ENCODE data around the gene PTPN4.
"Not testable (repeated sequence)": the region's sequence is repeated elsewhere in the genome, so short reads cannot be mapped to it uniquely, and the experiment has no call there.

PTPN4 gene

DNA sequence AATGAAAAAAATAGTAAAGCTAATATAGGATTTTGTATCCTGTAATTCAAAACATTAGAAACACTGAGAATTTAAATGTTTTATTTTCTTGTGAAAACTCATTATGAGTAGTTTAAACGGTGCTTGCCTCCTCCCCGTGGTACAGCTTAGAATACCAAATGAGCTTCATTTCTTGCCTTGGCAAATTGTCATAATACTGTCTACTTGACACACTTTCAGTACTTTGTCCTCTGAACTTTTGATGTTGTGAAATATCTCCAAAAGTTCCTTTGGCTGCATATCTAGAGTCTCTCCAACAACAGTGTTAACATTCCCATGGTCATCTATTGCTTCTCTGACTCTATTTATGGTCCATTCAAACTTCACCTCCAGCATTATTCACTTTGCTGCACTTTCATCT lies 191.2 kb downstream of the PTPN4 start:
- DNase-seq, result no peak

DNA sequence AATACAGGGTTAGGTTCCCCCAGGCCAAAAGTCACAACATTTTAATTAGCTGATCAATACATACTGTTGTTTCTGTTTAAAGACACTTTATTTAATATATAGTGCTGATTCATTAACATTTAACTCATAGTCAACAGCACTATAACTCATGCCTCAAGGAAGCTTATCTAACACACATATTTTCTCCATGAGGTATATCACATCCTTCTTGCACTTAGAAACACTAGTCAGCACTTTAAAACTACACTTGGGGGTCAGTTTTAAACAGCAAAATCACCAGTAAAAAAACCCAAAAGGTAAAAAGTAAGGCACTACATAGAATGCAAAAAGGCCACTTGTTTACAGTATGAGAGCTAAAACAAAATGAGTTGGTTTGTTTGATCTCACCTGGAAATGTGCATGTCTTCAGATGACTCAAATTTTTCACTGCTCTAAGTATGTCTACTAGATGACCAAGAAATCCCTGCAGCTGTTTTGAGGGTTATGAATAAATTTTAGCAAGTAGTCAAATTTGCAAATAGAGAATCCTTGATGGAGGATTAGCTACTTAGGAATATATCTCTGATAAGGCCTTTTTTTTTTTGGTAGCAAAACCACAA lies 199.0 kb downstream of the PTPN4 start:
- DNase-seq, result peak; percentile 21

DNA sequence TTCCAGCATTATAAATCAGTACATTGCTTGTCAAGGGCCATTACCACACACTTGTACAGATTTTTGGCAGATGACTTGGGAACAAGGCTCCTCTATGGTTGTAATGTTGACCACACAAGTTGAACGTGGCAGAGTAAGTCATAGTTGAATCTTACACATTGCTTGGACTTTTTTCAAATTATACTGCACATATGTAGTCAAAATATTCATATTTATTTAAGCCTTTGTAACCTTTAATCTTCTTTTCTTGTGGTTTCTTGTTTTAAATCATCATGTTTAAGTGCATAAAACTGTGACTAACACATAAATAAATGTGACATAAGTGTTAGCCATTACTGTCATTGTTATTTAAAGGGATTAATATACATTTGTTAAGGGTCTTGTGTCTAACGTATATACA lies 201.1 kb downstream of the PTPN4 start:
- peak; percentile 10 for DNase-seq

DNA sequence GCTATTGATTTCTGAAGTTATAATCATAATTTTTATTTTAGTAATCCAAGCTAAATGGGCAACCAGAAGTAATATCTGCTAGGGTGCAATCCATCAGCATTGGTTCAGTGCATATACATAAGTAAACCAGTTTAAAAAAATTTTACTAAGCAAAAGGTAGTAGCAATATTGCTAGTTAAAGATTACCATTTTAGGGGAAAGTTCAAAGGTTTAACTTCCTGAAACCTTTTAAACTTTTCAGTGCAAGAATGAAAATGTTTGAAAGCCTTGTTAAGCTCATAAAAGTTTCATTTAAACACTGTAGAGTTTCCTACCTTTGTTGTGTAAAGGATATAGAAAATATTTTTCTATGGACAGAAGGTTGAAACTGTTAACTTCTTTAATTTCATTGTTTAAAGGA lies 222.2 kb downstream of the PTPN4 start:
- no peak for DNase-seq

DNA sequence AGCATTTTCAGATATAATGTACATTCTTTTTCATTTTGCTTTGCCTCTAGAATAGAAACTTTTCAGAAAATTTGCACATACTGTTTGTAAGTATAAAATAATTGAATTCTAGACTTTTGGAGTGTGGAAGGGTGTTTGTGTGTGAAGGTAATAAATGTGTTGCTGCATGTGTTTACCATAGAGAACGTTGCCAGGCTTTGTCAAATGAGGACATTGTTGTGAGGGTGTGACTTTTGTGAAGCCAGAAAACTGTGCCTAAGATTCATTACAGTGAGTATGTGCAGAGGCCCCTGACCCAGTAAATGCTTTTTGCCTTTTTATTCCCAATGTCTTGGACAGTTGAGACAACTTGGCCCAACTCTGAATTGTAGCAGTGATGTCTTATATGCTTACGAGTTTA lies 222.8 kb downstream of the PTPN4 start:
- DNase-seq, result no peak

DNA sequence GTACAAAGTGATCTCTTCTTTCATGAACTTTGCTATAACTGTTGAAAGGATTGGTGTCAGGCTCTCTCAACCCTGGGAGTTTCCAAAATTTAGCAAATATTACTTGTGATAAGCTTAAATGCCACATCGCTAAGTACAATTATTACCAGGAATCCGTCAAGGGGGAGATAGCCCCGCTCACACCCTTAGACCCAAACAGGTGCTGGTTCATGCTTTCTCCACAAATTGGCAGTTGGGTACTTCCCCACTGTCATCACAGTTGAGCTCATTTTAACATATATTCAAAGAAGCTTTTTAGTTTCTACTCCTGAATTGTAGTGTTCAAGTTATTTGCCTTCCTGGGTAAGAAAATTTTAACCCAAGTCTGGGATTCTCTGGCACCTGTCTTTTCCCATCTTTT lies 223.4 kb downstream of the PTPN4 start:
- DNase-seq, result no peak

DNA sequence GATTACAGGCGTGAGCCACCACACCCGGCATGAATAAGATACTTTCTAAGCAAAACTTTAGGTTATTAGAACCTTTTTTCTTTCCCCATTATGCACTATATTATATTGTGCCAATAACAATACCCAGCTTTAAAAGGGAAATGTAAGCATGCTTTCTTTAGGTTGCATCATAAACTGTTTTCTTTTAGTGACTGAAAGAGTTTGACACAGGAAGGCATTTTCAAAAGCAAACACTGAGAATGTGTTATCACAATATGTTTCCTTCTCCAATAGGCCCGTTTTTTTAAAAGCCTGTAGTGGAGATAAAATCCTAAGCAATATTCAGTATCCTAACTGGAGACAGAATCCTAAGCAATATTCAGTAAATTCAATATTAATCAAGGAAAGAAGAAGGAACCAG lies 236.4 kb downstream of the PTPN4 start:
- no peak for DNase-seq

DNA sequence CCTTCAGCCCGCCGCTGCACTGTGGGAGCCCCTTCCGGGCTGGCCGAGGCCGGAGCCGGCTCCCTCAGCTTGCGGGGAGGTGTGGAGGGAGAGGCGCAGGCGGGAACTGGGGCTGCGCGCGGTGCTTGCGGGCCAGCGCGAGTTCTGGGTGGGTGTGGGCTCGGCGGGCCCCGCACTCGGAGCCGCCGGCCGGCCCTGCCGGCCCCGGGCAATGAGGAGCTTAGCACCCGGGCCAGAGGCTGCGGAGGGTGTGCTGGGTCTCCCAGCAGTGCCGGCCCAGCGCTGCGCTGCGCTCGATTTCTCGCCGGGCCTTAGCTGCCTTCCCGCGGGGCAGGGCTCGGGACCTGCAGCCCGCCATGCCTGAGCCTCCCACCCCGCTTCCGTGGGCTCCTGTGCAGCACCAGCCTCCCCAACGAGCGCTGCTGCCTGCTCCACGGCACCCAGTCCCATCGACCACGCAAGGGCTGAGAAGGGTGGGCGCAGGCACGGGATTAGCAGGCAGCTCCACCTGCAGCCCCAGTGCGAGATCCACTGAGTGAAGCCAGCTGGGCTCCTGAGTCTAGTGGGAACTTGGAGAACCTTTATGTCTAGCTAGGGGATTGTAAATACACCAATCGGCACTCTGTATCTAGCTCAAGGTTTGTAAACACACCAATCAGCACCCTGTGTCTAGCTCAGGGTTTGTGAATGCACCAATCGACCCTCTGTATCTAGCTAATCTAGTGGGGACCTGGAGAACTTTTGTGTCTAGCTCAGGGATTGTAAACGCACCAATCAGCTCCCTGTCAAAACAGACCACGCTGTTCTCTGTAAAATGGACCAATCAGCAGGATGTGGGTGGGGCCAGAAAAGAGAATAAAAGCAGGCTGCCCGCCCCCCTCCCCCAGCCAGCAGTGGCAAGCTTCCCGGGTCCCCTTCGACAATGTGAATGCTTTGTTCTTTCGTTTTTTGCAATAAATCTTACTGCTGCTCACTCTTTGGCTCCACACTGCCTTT lies 237.5 kb downstream of the PTPN4 start:
- not testable (repeated sequence) for DNase-seq

DNA sequence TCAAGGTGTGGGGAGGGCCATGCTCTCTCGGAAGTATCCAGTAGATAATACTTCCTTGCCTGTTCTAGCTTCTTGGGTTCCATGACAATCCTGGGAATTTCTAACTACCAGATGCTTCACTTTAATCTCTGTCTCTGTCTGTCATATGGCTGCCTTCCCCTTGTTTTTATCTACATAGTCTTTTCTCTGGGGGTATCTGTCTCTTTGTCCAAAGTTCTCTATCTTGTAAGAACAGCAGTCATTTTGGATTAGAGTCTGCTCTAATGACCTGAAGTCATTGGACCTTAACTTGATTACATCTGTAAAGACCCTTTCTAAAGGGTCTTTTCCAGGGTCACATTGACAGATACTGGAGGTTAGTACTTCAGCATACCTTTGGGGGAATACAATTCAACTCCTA lies 241.7 kb downstream of the PTPN4 start:
- DNase-seq, result no peak

DNA sequence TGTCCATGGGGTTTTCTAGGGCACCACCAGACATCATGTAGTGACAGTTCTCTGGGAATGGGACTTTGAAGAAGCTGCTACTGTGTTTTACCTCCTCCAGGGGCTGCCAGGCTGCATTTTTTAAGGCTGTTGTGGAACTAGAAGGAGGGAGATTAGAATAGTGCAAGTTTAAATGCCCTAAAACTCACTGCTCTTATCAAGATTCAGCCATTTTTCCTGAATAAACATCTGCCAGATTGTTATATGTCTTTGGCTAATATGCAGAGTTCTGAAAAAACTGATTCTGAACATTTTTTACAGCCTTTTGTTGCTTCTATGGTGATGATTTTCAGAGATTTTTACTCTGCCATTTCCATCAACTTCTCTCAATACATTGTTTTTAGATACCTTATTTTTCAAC lies 244.5 kb downstream of the PTPN4 start:
- no peak for DNase-seq

DNA sequence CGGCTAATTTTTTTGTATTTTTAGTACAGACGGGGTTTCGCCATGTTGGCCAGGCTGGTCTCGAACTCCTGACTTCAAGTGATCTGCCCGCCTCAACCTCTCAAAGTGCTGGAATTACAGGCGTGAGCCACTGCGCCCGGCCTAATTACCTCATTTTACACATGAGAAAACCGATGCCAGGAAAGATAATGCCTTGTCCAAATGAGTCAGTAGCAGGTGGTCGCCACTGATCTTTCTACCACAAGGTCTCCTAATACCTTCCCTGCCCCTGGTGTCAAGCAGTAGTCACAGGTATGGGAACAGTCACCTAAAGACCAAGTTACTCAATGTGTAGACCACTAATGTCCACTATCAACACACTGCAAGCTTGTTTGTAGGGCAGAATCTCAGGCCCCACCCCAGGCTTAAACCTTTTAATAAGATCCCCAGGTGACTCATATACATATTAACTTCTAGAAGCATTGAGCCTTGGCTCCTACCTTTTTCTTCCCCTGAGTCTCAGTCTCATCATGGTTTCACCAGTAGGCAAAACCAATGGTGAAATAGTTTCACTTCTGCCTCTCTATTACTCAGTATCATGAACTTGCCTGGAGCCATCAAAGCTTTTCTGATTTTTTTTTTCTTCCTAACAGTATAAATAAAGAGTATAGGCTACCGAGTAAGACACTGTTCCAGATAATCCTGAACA lies 246.3 kb downstream of the PTPN4 start:
- DNase-seq, result no peak

DNA sequence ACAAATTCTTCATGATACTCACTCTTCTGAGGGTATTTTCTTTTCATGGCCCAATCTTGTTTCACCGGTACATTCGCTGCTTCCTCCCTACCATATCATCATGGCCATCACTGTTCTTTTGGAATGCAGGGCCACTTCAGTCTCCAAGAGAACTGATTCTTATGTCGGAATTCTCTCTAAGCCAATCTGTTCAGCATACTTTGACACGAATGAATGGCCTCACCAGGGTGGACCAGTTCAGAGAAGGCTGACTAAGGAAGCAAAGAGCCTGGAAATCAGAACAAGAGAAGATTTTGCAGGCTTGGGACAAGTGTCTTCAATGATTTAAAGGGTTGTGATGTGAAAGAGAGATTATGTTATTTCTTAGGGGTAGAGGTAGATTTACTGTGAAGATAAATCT lies 248.1 kb downstream of the PTPN4 start:
- DNase-seq, result no peak

DNA sequence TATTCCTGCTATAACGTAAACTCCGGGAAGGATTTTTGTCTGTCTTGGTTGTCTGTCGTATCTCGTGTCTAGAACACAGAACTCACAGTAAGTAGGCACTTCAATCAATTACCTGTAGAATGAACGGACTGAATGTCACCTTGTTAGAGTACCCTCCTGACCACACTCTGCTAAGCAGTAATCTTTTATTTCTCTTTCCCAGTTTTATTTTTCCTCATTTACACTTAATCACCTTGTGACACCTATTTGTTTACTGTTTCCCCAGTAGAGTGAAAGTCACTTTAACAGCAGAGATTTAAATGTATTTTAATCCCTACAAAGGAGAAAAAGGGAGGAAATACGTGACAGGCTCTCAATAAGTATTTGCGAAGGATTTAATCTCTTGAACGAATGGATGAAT lies 252.6 kb downstream of the PTPN4 start:
- no peak for DNase-seq

DNA sequence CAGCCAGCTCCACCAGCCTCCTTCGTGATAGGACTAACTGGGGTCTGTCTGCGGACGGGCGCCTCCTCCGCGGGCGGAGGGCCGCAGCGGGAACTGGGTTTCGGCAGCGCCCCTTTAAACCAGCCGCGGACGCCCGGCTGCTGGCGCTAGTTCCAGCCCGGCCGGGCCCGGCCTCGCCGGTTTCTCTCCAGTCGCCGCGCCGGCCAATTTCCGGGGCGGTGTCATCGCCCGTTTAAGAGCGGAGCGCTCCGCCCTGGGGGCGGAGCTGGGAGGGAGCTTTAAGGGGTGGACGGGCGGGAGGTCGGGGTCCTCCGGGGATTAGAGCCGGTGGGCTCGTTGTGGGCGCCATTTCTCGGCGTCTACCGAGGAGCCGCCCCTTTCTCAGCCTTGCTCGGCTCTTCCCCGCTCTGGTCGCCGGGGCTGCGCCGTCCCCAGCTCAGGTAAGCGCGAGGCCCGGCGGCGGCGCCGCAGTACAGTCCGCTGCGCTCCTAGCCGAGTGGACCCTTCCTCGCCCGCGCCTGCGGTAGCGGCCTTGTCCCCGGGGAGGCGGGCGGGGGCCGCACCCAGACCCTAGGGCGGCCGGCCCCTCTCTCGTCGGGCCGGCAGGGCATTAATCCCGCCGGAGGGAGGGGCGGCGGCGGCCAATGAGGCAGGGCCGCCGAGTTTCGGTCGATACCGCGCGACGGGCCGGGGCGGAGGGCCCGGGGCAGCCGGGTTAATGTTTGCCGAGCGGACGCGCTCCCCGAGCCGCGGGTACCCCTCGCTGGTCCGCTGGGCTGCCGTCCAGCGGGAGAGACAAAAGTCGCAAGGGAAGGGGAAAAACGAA lies 253.3 kb downstream of the PTPN4 start, which contains the start of gene EPB41L5:
TSS of gene EPB41L5 (plus strand) at position 307 of the 826 bp plus-strand sequence. CDS start 6,008 bp downstream, outside the sequence.
- DNase-seq, result peak; percentile 83

DNA sequence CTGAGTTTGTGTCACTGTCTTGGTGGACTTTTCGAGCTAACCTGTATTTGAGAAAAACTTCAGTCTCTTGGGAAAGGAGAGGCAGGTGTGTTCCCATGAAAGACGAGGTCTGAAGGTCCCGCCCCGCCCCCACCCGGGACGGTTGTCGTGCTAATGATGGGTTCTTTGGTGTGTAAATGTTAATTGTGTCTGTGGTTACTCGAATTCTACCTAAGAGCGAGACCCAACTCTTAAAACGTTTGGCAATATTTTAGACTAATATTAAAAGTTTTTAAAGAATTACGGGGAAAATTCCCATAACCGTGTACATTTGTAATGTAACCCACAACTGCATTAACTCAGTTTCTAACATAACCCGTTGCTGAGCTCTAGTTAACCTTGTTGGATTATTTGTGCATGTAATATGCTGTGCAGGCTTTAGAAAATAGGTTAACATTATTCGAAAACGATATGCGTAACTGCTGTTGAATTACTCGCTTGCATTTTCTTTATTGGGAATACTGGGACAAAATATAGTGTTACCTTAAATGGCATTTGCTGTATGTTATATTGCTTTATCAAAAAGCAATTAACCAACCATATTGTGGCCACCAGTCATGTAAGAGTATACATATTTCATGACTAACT lies 254.0 kb downstream of the PTPN4 start:
- no peak for DNase-seq

DNA sequence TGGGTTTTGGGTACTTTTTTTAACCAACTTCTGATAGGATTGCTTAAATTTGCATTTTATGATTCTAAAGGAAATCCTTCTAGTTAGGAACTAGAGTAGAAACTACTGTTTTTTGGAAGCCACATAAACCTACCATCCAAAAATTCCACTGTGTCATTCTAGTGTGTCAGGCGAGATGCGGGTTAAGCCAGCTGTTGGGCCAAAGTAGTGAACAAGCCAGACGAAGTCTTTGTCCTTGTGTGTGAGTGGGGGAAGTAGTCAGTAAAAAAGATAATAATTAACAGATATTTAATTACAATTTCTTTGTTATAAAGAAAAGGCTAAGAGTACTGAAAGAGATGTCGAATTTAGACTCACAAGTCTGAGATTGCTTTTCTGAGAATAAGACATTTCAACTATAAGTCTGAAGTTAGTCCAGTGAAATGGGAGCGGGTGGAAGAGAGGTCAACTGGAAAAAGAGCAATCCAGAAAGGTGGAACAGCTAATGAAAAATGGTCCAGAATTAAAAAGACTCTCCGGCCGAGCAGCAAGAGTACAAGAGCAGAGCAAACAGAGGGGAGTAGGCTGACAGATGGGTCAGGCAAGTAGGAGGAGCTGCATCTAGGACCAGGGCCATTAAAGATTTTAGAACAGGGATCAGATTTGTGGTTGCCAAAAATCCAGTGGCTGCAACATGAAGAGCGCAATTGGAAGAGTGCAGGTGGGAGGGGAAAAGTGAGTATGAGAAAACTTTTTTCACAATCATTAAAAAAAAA lies 254.7 kb downstream of the PTPN4 start:
- no peak for DNase-seq

DNA sequence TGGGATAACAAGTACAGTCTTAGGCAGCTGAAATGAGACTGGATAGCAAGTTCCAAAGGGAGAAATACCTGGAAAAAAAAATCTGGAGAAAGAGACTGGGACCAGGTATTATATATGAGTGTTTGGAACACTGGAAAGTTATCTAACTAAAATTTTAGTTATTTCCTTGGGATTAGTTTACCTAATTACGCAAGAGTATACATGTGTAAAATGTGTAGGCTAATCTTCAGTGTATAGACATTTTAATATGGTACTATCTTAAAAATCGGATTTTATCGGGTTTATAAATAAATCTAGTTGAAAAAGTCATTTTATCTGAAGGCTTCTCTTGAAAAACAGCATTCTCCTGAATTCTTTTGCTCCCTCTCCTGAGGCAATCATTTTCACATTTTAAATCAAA lies 257.1 kb downstream of the PTPN4 start:
- DNase-seq, result no peak

DNA sequence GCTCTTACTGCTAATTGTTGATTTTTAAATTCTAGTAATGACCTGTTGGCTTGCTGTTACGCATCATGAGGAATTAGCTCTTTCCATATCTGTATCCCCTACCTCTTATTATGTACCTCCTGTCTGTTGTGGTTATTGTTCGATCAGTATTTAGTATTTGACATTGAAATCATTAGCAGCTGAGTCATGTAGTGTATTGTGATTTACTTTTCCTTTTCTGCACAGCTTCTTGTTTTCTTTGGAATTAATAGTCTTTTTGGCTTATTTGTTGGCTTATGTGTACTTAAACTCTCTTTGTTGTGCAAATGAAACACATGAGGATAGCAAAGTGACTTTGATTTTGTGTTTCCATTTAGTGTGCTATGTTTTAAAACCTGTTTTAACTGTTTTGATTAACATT lies 257.5 kb downstream of the PTPN4 start:
- no peak for DNase-seq

DNA sequence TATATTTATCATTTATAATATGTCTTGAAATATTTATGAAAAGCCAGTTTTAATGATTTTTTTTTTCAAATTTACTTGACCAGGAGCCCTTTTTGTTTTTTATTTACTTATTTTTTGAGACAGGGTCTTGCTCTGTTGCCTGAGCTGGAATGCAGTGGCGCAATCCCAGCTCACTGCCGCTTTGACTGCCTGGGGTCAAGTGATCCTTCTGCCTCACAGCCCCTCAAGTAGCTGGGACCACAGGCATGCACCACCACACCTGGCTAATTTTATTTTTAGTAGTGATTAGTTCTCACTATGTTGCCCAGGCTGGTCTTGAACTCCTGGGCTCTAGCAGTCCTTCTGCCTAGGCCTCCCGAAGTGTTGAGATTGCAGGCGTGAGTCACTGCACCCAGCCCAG lies 258.8 kb downstream of the PTPN4 start:
- no peak for DNase-seq

DNA sequence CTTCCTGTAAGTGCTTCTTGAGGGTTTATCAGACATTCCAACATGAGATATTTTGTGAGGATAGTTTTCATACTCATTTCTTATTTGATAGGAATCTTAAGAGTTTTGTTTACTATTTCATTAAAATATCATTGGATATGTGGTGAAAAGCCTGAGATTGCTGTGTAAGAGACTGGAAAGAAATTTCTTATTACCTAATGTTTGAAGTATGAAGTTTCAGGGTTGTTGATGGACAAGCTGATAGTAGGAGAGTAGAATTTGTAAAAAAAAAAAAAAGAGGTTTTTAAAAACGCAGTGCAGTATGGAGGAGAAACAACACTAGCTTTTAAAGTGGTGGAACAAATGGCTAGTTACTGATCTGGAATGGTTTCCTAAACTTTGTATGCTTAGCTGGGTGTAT lies 260.8 kb downstream of the PTPN4 start:
- no peak for DNase-seq

DNA sequence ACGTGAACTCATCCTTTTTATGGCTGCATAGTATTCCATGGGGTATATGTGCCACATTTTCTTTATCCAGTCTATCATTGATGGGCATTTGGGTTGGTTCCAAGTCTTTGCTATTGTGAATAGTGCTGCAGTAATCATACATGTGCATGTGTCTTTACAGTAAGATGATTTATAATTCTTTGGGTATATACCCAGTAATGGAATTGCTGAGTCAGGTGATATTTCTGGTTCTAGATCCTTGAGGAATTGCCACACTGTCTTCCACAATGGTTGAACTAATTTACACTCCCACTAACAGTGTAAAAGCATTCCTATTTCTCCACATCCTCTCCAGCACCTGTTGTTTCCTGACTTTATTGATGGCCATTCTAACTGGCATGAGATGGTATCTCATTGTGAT lies 262.8 kb downstream of the PTPN4 start:
- not testable (repeated sequence) for DNase-seq

DNA sequence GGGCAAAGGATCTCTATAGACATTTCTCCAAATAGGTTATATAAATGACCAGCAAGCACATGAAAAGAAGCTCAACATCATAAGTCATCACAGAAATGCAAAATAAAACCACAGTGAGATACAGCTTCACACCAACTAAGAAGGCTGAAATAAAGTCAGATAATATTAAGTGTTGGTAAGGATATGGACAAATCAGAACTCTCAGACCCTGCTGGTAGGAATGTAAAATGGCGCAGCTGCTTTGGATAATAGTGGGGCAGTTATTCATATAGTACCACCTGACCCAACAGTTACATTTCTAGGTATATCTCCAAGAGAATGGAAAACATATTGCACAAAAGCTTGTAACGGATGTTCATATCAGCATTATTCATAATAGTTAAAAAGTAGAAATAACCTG lies 267.2 kb downstream of the PTPN4 start:
- no peak for DNase-seq
